K562 (cell line): ENCODE data around the gene DOK3. TPM values are rescaled to one million over a fixed set of nuclear protein-coding genes. Genes with fewer than 3 reads are reported as not detected.

Experiments used
- HDAC1 ChIP-seq, 2 experiments: fragments of 450-650 bp; IDR thresholded peaks; 2 replicates each; pipeline ENCODE4 v1.6.1; 2016 to 2017; ENCODE audit warnings: inconsistent platforms in 1 of 2, mild to moderate bottlenecking in 1 of 2, moderate library complexity in 1 of 2
- HNRNPLL ChIP-seq: fragments of 200-400 bp; formaldehyde crosslinking; IDR thresholded peaks from 2 replicates; pipeline ENCODE4 v1.6.1; 2017; ENCODE audit warnings: low read length, low read depth, mild to moderate bottlenecking; ENCODE audit not compliant: poor library complexity, severe bottlenecking
- HOXB6 ChIP-seq: fragments of 250-450 bp; sonication (Bioruptor Pico); IDR thresholded peaks from 2 replicates; pipeline ENCODE4 v1.5.1; 2022; ENCODE audit warnings: mild to moderate bottlenecking, borderline replicate concordance
- PCBP1 ChIP-seq: fragments of 200-400 bp; formaldehyde crosslinking; IDR thresholded peaks from 2 replicates; pipeline ENCODE4 v1.6.1; 2018; ENCODE audit warnings: mild to moderate bottlenecking, low read depth, low read length; ENCODE audit not compliant: poor library complexity, severe bottlenecking
- SRF ChIP-seq, 2 experiments: fragments of 250-450, 450-650 bp in 1 of 2; sonication (Bioruptor Pico) in 1 of 2; sonication (generic) in 1 of 2; formaldehyde crosslinking; IDR thresholded peaks; 2 replicates each; pipeline versions ENCODE4 v1.5.0 to v1.5.1; 2020 to 2022; ENCODE audit warnings: mild to moderate bottlenecking in 1 of 2, missing genetic modification reagents in 1 of 2
- TRIM28 ChIP-seq: fragments of 450-650 bp; IDR thresholded peaks from 2 replicates; pipeline ENCODE4 v1.6.1; 2017
- XRCC5 ChIP-seq: fragments of 200-400 bp; formaldehyde crosslinking; IDR thresholded peaks from 2 replicates; pipeline ENCODE4 v1.6.1; 2017; ENCODE audit warnings: low read depth, mild to moderate bottlenecking, low read length
- ZNF134 ChIP-seq: fragments of 250-450 bp; sonication (Bioruptor Pico); conservative IDR thresholded peaks from 2 replicates; pipeline ENCODE4 v1.4.0; 2020
- ZNF444 ChIP-seq: fragments of 250-450 bp; sonication (Bioruptor Pico); IDR thresholded peaks from 2 replicates; pipeline ENCODE4 v1.4.0; 2020; ENCODE audit warnings: mild to moderate bottlenecking, moderate library complexity
- polyA plus RNA-seq, 8 experiments: library from polyadenylated mRNA; depleted of rRNA in 4 of 8; stranded (reverse) in 5 of 8; unstranded in 3 of 8; fragments of >200 nt; fragmentation: Nextera tagmentation in 2 of 8; fragmentation: Illumina TruSeq in 1 of 8; extraction: Ambion mirVana in 2 of 8; extraction: Trizol in 1 of 8; gene quantifications; 2 replicates each; pipeline versions ENCODE4 v1.2.1 to v1.2.3, GENCODE V29; 2011 to 2014; ENCODE audit warnings: inconsistent platforms in 1 of 8, missing spikeins in 1 of 8
- total RNA-seq, 7 experiments: library from RNA; depleted of rRNA in 6 of 7; stranded (reverse); fragments of >200 nt in 6 of 7; fragmentation: Illumina TruSeq in 2 of 7; extraction: Trizol in 2 of 7; gene quantifications; 2 replicates each; pipeline versions ENCODE4 v1.2.1 to v1.2.3, GENCODE V29; 2011 to 2021; ENCODE audit warnings: low replicate concordance in 1 of 7
- TF ChIP-seq, protein P1 (sequence below): sonication (generic); formaldehyde crosslinking; IDR thresholded peaks from 2 replicates; pipeline ENCODE4 v1.8.0; 2022; ENCODE audit warnings: mild to moderate bottlenecking, missing genetic modification reagents

The DOK3 gene
- total and polyA plus RNA-seq, 9 of the 15 experiments (the other 6 are each of a cell fraction or from before 2014, with no cell fraction given), result 1.3 to 23.0 (median 8.0) TPM

DNA sequence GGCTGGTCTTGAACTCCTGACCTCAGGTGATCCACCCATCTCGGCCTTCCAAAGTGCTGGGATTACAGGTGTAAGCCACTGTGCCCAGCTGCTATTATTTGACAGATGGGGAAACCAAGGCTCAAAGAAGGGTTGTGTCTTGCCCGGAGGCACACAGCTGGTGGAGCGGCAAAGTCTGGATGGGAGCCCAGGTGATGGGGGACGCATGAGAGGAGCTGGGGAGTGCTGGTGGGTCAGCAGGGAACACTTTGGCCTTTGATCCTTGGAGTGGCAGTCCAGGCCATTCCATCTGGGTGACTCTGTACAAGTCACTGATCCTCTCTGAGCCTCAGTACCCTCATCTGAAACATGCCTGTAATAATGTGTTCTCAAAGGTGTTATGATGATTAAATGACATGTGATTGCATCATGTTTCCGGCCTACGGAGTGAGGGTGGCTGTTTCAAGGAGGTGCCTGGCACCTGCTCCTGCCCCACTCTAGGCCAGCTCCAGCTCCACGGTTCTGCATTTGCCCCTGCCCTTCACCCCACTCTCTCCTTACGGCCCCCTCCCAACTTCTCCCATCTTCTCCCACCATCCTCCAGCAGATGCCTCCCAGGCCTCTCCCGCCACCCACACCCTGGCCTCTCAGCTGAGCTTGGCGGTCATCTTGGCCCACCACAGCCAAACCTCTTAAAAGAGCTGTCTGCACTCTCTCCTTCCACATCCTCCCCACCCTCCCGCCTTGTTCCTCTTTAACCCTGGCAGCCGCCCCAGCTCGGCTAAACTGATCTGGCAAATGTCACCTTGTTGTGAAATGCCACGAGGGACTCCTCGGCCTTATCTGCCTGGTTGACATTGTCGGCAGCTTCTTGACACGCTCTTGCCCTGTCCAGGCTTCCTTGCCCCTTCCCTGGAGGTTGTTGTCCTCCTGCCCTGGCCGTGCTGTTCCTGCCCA, 30.6 kb downstream of the DOK3 start (continued):
- TF ChIP-seq HOXB6 (CRISPR knock-in tag) (no peak), ZNF134 (CRISPR knock-in tag) (no peak), HNRNPLL (no peak), XRCC5 (no peak), HDAC1 (IDR thresholded peaks at IDR 0.05) (no peak), TRIM28 (no peak), PCBP1 (no peak), ZNF444 (no peak), SRF (CRISPR knock-in tag; IDR thresholded peaks at IDR 0.05) (no peak)
- TF ChIP-seq, protein P1, sequence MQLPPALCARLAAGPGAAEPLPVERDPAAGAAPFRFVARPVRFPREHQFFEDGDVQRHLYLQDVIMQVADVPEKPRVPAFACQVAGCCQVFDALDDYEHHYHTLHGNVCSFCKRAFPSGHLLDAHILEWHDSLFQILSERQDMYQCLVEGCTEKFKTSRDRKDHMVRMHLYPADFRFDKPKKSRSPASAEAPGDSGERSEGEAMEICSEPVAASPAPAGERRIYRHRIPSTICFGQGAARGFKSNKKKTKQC, result no peak; the same call in 1 of the 2 replicates
